ENCODE results near the gene RNF115.
"Not testable (repeated sequence)": the region's sequence is repeated elsewhere in the genome, so short reads cannot be mapped to it uniquely, and the experiment has no call there.

RNF115 gene

GRCh38 chr1:145729666-145730436 lies 94.0 kb downstream of the RNF115 start:
- Histone ChIP-seq H3K4me1 (ENCODE audit: low read depth, poor library complexity, severe bottlenecking) (no peaks in the 10 kb centered on the region), H3K36me3 (ENCODE audit: insufficient read depth) (no peaks in the 10 kb centered on the region), H3K79me2 (ENCODE audit: insufficient read depth, low read depth) (no peaks in the 10 kb centered on the region), H3K27ac (no peak overlapping the region), H3K27me3 (ENCODE audit: insufficient read depth, low read depth) (no peaks in the 10 kb centered on the region), H3K9ac (no peak overlapping the region), H4K20me1 (ENCODE audit: insufficient read depth) (no peaks in the 10 kb centered on the region), H3K4me2 (no peak overlapping the region), H2AFZ (ENCODE audit: low read depth) (no peak overlapping the region), H3K4me3 (IDR thresholded peaks at IDR 0.05; ENCODE audit: insufficient read depth, low read depth, low read length) (no peak overlapping the region)
- 0 out of 2 replicates have a peak, but pooled peaks have one; percentile 11 for TF ChIP-seq CTCF (conservative IDR thresholded peaks at IDR 0.05; ENCODE audit: low read depth, low read length)

- no peak for TF ChIP-seq CTCF (conservative IDR thresholded peaks at IDR 0.05; ENCODE audit: low read depth, low read length)
Measured at GRCh38 chr1:145729196-145729595, 94.7 kb downstream of the RNF115 start.

GRCh38 chr1:145726193-145726592 lies 97.7 kb downstream of the RNF115 start:
- H2AFZ ChIP-seq (ENCODE audit: low read depth); H3K27me3 ChIP-seq (ENCODE audit: insufficient read depth, low read depth); H3K4me3 ChIP-seq (IDR thresholded peaks at IDR 0.05; ENCODE audit: insufficient read depth, low read depth, low read length); H3K4me2 ChIP-seq; H3K79me2 ChIP-seq (ENCODE audit: insufficient read depth, low read depth); H3K36me3 ChIP-seq (ENCODE audit: insufficient read depth); H3K27ac ChIP-seq; H3K9ac ChIP-seq; H4K20me1 ChIP-seq (ENCODE audit: insufficient read depth): not testable (repeated sequence)
- peaks cover 12% of the 10 kb centered on the region for H3K4me1 ChIP-seq (ENCODE audit: low read depth, poor library complexity, severe bottlenecking)

More at GRCh38 chr1:145729196-145729595, 94.7 kb downstream of the RNF115 start:
- Histone ChIP-seq H3K27me3 (ENCODE audit: insufficient read depth, low read depth) (no peaks in the 10 kb centered on the region), H3K79me2 (ENCODE audit: insufficient read depth, low read depth) (no peaks in the 10 kb centered on the region), H3K9ac (no peak overlapping the region), H4K20me1 (ENCODE audit: insufficient read depth) (no peaks in the 10 kb centered on the region), H3K4me2 (no peak overlapping the region), H3K36me3 (ENCODE audit: insufficient read depth) (no peaks in the 10 kb centered on the region), H3K27ac (no peak overlapping the region), H3K4me3 (IDR thresholded peaks at IDR 0.05; ENCODE audit: insufficient read depth, low read depth, low read length) (no peak overlapping the region), H2AFZ (ENCODE audit: low read depth) (no peak overlapping the region), H3K4me1 (ENCODE audit: low read depth, poor library complexity, severe bottlenecking) (no peaks in the 10 kb centered on the region)

- no peaks in the 10 kb centered on the region for H3K79me2 ChIP-seq (ENCODE audit: insufficient read depth, low read depth)
- peak overlapping the region; percentile 62 for H2AFZ ChIP-seq (ENCODE audit: low read depth)
- H4K20me1 ChIP-seq (ENCODE audit: insufficient read depth): no peaks in the 10 kb centered on the region
- peak; percentile 100 for TF ChIP-seq CTCF (conservative IDR thresholded peaks at IDR 0.05; ENCODE audit: low read depth, low read length)
- peak overlapping the region; percentile 45 for H3K4me2 ChIP-seq
- no peaks in the 10 kb centered on the region for H3K36me3 ChIP-seq (ENCODE audit: insufficient read depth)
- H3K27me3 ChIP-seq (ENCODE audit: insufficient read depth, low read depth): no peaks in the 10 kb centered on the region
- H3K4me3 ChIP-seq (IDR thresholded peaks at IDR 0.05; ENCODE audit: insufficient read depth, low read depth, low read length): peak overlapping the region; percentile 67
- H3K4me1 ChIP-seq (ENCODE audit: low read depth, poor library complexity, severe bottlenecking): peaks cover 31% of the 10 kb centered on the region
- no peak overlapping the region for H3K27ac ChIP-seq
- H3K9ac ChIP-seq: no peak overlapping the region
Measured at GRCh38 chr1:145720878-145721671, 102.8 kb downstream of the RNF115 start.

- peak overlapping the region; percentile 62 for H2AFZ ChIP-seq (ENCODE audit: low read depth)
- H3K4me2 ChIP-seq: no peak overlapping the region
- H3K27me3 ChIP-seq (ENCODE audit: insufficient read depth, low read depth): no peaks in the 10 kb centered on the region
- H3K36me3 ChIP-seq (ENCODE audit: insufficient read depth): no peaks in the 10 kb centered on the region
- no peaks in the 10 kb centered on the region for H4K20me1 ChIP-seq (ENCODE audit: insufficient read depth)
- H3K27ac ChIP-seq: no peak overlapping the region
- H3K4me1 ChIP-seq (ENCODE audit: low read depth, poor library complexity, severe bottlenecking): peaks cover 31% of the 10 kb centered on the region
- peak overlapping the region; percentile 67 for H3K4me3 ChIP-seq (IDR thresholded peaks at IDR 0.05; ENCODE audit: insufficient read depth, low read depth, low read length)
- TF ChIP-seq CTCF (conservative IDR thresholded peaks at IDR 0.05; ENCODE audit: low read depth, low read length): no peak
- H3K79me2 ChIP-seq (ENCODE audit: insufficient read depth, low read depth): no peaks in the 10 kb centered on the region
- no peak overlapping the region for H3K9ac ChIP-seq
Measured at GRCh38 chr1:145720556-145720877, 103.4 kb downstream of the RNF115 start.

Measured in KMS-11 (cell line).